Activated T-cell treated with anti-CD3 and anti-CD28 coated beads, Interleukin-2, amount 50 U/mL, for 72 hours (primary cell): ENCODE data around the gene GRK3. TPM values are rescaled to one million over a fixed set of nuclear protein-coding genes. Genes with fewer than 3 reads are reported as not detected.

ENCODE experiments used
- total RNA-seq, 2 donors: library from RNA; stranded (reverse); gene quantifications; one replicate each; pipeline ENCODE4 v1.2.3, GENCODE V29; 2022

The GRK3 gene
- total RNA-seq, 2 donors from 2014 or later, result 25.9 to 31.9 TPM

Other genes with a start within 250 kb of the GRK3 start
- 1 to 10 TPM; 2.4 to 2.8 TPM for gene MYO18B, start 177.5 kb downstream of the GRK3 start, total RNA-seq